Nephron (organoid): ENCODE measurements around the gene ADAM23.

Source experiments
- H3K27ac Mint-ChIP-seq, 3 experiments: 2 replicates each; pipeline ENCODE4 v1.8.0; 2020; ENCODE audit warnings: mixed read lengths in 3 of 3, mild to moderate bottlenecking in 2 of 3, moderate library complexity in 1 of 3
- H3K27me3 Mint-ChIP-seq: 2 replicates; pipeline ENCODE4 v1.8.0; 2021; ENCODE audit warnings: low read depth, mild to moderate bottlenecking, moderate library complexity, mixed read lengths
- H3K36me3 Mint-ChIP-seq: 2 replicates; pipeline ENCODE4 v1.8.0; 2020; ENCODE audit warnings: low read depth, mixed read lengths
- H3K4me1 Mint-ChIP-seq: 2 replicates; pipeline ENCODE4 v1.8.0; 2020; ENCODE audit warnings: mixed read lengths
- H3K4me3 Mint-ChIP-seq, 3 experiments: 2 replicates each; pipeline ENCODE4 v1.8.0; 2020; ENCODE audit warnings: mild to moderate bottlenecking in 3 of 3, mixed read lengths in 3 of 3, moderate library complexity in 2 of 3
- H3K9me3 Mint-ChIP-seq: 2 replicates; pipeline ENCODE4 v1.8.0; 2020; ENCODE audit warnings: mixed read lengths
- TF ChIP-seq, protein P1 (sequence below), 3 experiments: fragments of 200-600 bp; sonication (generic); IDR thresholded peaks; one replicate each; pipeline ENCODE4 v1.5.0; 2021; ENCODE audit warnings: antibody characterized with exemption in 3 of 3; ENCODE audit not compliant: unreplicated experiment in 3 of 3

Gene ADAM23

DNA sequence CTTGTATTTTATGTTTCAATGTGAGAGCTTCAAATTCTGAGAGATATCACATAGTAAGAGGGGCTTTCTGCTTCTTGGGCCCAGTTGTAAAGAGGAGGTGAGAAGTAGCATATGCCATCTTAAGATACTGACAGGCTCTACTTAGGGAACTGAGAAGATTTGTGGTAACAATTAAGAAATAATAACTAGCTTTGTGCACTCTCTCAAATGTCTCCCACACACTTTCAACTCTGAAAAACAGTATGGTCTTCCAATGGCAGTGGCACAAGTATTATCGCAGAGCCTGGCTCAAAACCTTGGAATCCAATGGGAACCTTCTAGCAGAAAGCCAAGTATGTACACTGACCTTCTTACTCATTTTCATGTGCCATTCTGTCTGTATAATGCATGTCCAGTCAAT lies 118.6 kb downstream of the ADAM23 start:
- TF ChIP-seq, protein P1, sequence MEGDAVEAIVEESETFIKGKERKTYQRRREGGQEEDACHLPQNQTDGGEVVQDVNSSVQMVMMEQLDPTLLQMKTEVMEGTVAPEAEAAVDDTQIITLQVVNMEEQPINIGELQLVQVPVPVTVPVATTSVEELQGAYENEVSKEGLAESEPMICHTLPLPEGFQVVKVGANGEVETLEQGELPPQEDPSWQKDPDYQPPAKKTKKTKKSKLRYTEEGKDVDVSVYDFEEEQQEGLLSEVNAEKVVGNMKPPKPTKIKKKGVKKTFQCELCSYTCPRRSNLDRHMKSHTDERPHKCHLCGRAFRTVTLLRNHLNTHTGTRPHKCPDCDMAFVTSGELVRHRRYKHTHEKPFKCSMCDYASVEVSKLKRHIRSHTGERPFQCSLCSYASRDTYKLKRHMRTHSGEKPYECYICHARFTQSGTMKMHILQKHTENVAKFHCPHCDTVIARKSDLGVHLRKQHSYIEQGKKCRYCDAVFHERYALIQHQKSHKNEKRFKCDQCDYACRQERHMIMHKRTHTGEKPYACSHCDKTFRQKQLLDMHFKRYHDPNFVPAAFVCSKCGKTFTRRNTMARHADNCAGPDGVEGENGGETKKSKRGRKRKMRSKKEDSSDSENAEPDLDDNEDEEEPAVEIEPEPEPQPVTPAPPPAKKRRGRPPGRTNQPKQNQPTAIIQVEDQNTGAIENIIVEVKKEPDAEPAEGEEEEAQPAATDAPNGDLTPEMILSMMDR (IDR thresholded peaks at IDR 0.05; ENCODE audit: unreplicated experiment in 3 of 3) = no peak
- Mint-ChIP-seq H3K9me3 (no peaks in the 10 kb centered on the region), H3K4me1 (no peaks in the 10 kb centered on the region), H3K4me3 (no peak overlapping the region), H3K27ac (no peak overlapping the region), H3K36me3 (no peaks in the 10 kb centered on the region), H3K27me3 (peaks cover 4% of the 10 kb centered on the region)

DNA sequence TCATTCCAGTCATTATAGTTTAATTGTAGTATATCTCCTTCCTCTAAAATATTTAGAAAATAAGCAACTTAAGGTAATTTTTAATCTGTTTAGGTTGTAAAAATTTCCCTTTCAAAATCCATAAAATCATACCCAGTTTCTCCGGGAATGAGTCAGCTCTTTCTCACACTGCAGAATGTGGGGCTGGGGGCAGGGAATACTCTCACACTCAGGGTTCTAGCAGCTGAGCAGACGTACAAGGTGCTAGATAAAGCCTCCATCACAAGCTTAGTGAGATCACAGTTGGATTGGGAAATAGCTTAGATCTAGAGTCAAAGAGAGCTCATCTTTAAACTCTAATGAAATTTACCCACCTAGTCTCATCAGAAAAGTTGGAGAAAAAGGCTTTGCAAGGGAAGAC lies 119.0 kb downstream of the ADAM23 start:
- TF ChIP-seq, protein P1 (IDR thresholded peaks at IDR 0.05; ENCODE audit: unreplicated experiment in 3 of 3) = no peak
- no peak overlapping the region for H3K4me3 Mint-ChIP-seq

GRCh38 chr2:206563374-206563773 lies 120.0 kb downstream of the ADAM23 start:
- TF ChIP-seq, protein P1 (IDR thresholded peaks at IDR 0.05; ENCODE audit: unreplicated experiment in 3 of 3) = no peak
- Mint-ChIP-seq H3K36me3 (no peaks in the 10 kb centered on the region), H3K27me3 (peaks cover 4% of the 10 kb centered on the region)

More for the DNA sequence above, 119.0 kb downstream of the ADAM23 start:
- H3K36me3 Mint-ChIP-seq = no peaks in the 10 kb centered on the region
- H3K27ac Mint-ChIP-seq = no peak overlapping the region
- no peaks in the 10 kb centered on the region for H3K4me1 Mint-ChIP-seq
- H3K27me3 Mint-ChIP-seq = peaks cover 4% of the 10 kb centered on the region
- no peaks in the 10 kb centered on the region for H3K9me3 Mint-ChIP-seq

GRCh38 chr2:206565666-206566065 lies 122.3 kb downstream of the ADAM23 start:
- Mint-ChIP-seq H3K9me3 (no peaks in the 10 kb centered on the region), H3K4me1 (no peaks in the 10 kb centered on the region), H3K36me3 (no peaks in the 10 kb centered on the region), H3K27ac (no peak overlapping the region), H3K27me3 (peaks cover 4% of the 10 kb centered on the region), H3K4me3 (no peak overlapping the region)
- TF ChIP-seq, protein P1 (IDR thresholded peaks at IDR 0.05; ENCODE audit: unreplicated experiment in 3 of 3) = no peak

More at GRCh38 chr2:206563374-206563773, 120.0 kb downstream of the ADAM23 start:
- no peak overlapping the region for H3K27ac Mint-ChIP-seq
- H3K4me1 Mint-ChIP-seq = no peaks in the 10 kb centered on the region
- no peak overlapping the region for H3K4me3 Mint-ChIP-seq
- H3K9me3 Mint-ChIP-seq = no peaks in the 10 kb centered on the region

DNA sequence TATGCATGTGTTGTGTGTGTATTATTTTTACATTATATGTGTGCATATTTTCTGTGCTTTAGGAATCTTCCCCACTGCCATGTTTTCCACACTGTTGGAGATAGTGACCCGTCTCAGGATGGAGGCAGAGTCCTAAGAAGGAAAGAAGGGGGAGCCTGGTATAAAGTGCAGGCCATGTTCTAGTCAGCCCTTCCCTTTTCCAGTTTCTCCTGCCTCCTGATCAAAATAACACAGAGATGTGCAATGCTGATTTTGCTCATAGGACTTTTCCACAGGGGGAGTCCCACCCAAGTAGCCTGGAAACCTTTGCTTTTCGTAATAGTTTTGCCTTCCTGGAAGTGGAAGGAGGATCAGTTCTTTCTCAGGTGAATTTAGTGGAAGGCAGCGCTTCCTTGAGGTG lies 126.1 kb downstream of the ADAM23 start:
- Mint-ChIP-seq H3K27ac (no peak overlapping the region), H3K4me1 (no peaks in the 10 kb centered on the region), H3K9me3 (no peaks in the 10 kb centered on the region), H3K4me3 (no peak overlapping the region), H3K36me3 (no peaks in the 10 kb centered on the region), H3K27me3 (peaks cover 4% of the 10 kb centered on the region)
- TF ChIP-seq, protein P1 (IDR thresholded peaks at IDR 0.05; ENCODE audit: unreplicated experiment in 3 of 3) = no peak

- no peaks in the 10 kb centered on the region for H3K9me3 Mint-ChIP-seq
- peaks cover 4% of the 10 kb centered on the region for H3K27me3 Mint-ChIP-seq
Measured at GRCh38 chr2:206570199-206570598, 126.9 kb downstream of the ADAM23 start.

More at GRCh38 chr2:206570199-206570598, 126.9 kb downstream of the ADAM23 start:
- Mint-ChIP-seq H3K4me1 (no peaks in the 10 kb centered on the region), H3K36me3 (no peaks in the 10 kb centered on the region), H3K27ac (no peak overlapping the region), H3K4me3 (no peak overlapping the region)
- TF ChIP-seq, protein P1 (IDR thresholded peaks at IDR 0.05; ENCODE audit: unreplicated experiment in 3 of 3) = no peak
